MM.1S (cell line): ENCODE results near the gene AKAP1.

ENCODE experiments used
- DNase-seq: peaks from one replicate; pipeline ENCODE4 v3.0.0-alpha.2; 2015
- H2AFZ ChIP-seq: fragments of 300-600 bp; sonication (generic); 2 replicates; pipeline ENCODE4 v1.6.0; 2016; ENCODE audit warnings: antibody characterized with exemption, low read length
- H3F3A ChIP-seq: fragments of 300-600 bp; sonication (generic); 2 replicates; pipeline ENCODE4 v1.6.1; 2016; ENCODE audit warnings: mild to moderate bottlenecking, antibody characterized with exemption, low read length, moderate library complexity, mixed read lengths; ENCODE audit not compliant: insufficient read depth
- H3K27ac ChIP-seq: fragments of 300-600 bp; sonication (generic); 2 replicates; pipeline ENCODE4 v1.5.1; 2016; ENCODE audit warnings: mild to moderate bottlenecking, low read length
- H3K27me3 ChIP-seq: fragments of 300-600 bp; sonication (generic); replicated peaks from 2 replicates; pipeline ENCODE4 v1.6.0; 2016; ENCODE audit warnings: low read length; ENCODE audit not compliant: insufficient read depth
- H3K36me3 ChIP-seq: fragments of 300-600 bp; sonication (generic); replicated peaks from 2 replicates; pipeline ENCODE4 v1.6.1; 2016; ENCODE audit warnings: mild to moderate bottlenecking, low read length, mixed read lengths; ENCODE audit not compliant: insufficient read depth
- H3K4me1 ChIP-seq: fragments of 300-600 bp; sonication (generic); 2 replicates; pipeline ENCODE4 v1.6.1; 2016; ENCODE audit warnings: low read length, mixed read lengths
- H3K4me2 ChIP-seq: fragments of 300-600 bp; sonication (generic); 2 replicates; pipeline ENCODE4 v1.6.0; 2016; ENCODE audit warnings: low read depth, low read length
- H3K4me3 ChIP-seq: fragments of 300-600 bp; sonication (generic); 2 replicates; pipeline ENCODE4 v1.5.1; 2016; ENCODE audit warnings: low read length, mixed read lengths
- H3K79me2 ChIP-seq: fragments of 300-600 bp; sonication (generic); 2 replicates; pipeline ENCODE4 v1.6.1; 2016; ENCODE audit warnings: mixed run types, low read length, mixed read lengths
- H3K9ac ChIP-seq: fragments of 300-600 bp; sonication (generic); 2 replicates; pipeline ENCODE4 v1.6.1; 2016; ENCODE audit warnings: low read length, mixed read lengths
- H3K9me2 ChIP-seq: fragments of 300-600 bp; sonication (generic); replicated peaks from 2 replicates; pipeline ENCODE4 v1.6.1; 2016; ENCODE audit warnings: mild to moderate bottlenecking, low read length, mixed read lengths; ENCODE audit not compliant: insufficient read depth
- H3K9me3 ChIP-seq: fragments of 300-600 bp; sonication (generic); replicated peaks from 2 replicates; pipeline ENCODE4 v1.6.1; 2016; ENCODE audit warnings: mild to moderate bottlenecking, low read length, mixed read lengths; ENCODE audit not compliant: insufficient read depth
- H4K20me1 ChIP-seq: fragments of 300-600 bp; sonication (generic); 2 replicates; pipeline ENCODE4 v1.6.1; 2016; ENCODE audit warnings: mild to moderate bottlenecking, low read length, moderate library complexity, mixed read lengths; ENCODE audit not compliant: insufficient read depth
- EZH2 ChIP-seq: fragments of 300-600 bp; sonication (generic); optimal IDR thresholded peaks from 2 replicates; pipeline ENCODE3; 2017; ENCODE audit warnings: low read depth, mild to moderate bottlenecking, antibody characterized with exemption, low read length, mixed read lengths
- EZH2phosphoT487 ChIP-seq: fragments of 300-600 bp; sonication (generic); IDR thresholded peaks from 2 replicates; pipeline ENCODE4 v1.6.1; 2018; ENCODE audit warnings: antibody characterized with exemption, low read length
- TF ChIP-seq, protein P1 (sequence below): fragments of 300-600 bp; sonication (generic); IDR thresholded peaks from 2 replicates; pipeline ENCODE4 v1.5.1; 2016; ENCODE audit warnings: antibody characterized with exemption, low read length, mixed read lengths

The AKAP1 gene

DNA sequence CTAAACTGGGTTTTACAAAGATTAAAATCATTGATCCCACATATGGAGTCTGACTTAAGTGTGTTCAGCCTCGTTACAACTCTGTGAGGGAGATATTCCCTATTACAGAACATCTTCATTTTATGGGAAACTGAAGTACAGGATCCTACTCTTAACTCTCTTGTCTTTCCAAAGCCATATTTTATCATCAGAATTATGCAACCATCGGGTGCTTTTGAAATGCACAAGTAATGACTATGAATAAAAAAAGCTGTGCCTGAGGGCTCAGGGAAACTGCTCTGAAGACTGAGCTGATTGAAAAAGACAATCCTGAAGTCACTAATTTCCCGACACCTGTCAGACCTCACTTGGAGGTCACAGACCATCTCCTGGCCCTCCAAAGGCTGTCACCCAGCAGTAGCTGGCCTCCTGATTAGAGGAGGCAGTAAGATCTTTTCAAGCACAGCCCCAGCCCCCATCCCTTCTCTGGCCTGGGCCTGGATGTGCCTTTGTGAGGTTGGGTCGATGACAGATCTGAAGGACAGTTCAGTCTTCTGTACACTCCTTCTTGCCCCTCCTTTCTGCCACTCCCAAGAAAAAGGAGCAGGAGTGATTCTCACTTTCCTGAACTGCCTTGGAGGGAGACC is 5.6 kb downstream of the AKAP1 start:
- Histone ChIP-seq H3K4me2 (no peak overlapping the region), H3K4me1 (peaks cover 16% of the 10 kb centered on the region), H4K20me1 (peaks cover 50% of the 10 kb centered on the region)

DNA sequence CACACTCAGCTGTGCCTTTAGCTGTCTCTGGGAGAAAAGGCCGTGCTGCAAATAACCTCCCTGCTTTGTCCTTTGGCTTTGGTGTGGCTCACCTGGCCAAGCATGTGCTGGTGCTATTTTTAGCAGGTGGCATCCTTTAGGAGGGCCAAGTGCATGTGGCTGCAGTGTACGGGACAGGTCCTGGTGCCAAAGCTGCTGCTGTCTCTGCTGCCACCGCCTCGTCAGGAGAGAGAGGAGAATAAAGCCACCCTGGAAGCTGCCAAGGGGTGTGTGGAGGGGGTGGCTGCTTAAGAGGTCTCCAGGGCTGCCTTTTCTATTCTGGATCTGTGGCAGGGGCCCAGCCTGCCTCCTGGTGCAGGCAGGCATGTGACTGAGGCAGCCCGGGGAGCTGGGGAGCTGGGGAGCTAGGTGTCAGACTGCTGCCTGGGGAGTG is 6.2 kb downstream of the AKAP1 start:
- Histone ChIP-seq H3K27ac (no peak overlapping the region), H4K20me1 (peaks cover 50% of the 10 kb centered on the region), H3K4me1 (peaks cover 16% of the 10 kb centered on the region), H3K9me2 (no peaks in the 10 kb centered on the region), H2AFZ (no peak overlapping the region), H3K4me2 (no peak overlapping the region), H3K9me3 (no peaks in the 10 kb centered on the region), H3K36me3 (no peaks in the 10 kb centered on the region), H3K4me3 (no peak overlapping the region), H3F3A (0 out of 2 replicates have a peak, but pooled peaks cover 2% of the 10 kb centered on the region), H3K9ac (no peak overlapping the region), H3K79me2 (peaks cover 100% of the 10 kb centered on the region), H3K27me3 (no peaks in the 10 kb centered on the region)
- DNase-seq = no peak
- no peak for TF ChIP-seq EZH2phosphoT487
- no peak for TF ChIP-seq EZH2
- TF ChIP-seq, protein P1, sequence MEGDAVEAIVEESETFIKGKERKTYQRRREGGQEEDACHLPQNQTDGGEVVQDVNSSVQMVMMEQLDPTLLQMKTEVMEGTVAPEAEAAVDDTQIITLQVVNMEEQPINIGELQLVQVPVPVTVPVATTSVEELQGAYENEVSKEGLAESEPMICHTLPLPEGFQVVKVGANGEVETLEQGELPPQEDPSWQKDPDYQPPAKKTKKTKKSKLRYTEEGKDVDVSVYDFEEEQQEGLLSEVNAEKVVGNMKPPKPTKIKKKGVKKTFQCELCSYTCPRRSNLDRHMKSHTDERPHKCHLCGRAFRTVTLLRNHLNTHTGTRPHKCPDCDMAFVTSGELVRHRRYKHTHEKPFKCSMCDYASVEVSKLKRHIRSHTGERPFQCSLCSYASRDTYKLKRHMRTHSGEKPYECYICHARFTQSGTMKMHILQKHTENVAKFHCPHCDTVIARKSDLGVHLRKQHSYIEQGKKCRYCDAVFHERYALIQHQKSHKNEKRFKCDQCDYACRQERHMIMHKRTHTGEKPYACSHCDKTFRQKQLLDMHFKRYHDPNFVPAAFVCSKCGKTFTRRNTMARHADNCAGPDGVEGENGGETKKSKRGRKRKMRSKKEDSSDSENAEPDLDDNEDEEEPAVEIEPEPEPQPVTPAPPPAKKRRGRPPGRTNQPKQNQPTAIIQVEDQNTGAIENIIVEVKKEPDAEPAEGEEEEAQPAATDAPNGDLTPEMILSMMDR = no peak

More for the DNA sequence above, 5.6 kb downstream of the AKAP1 start:
- Histone ChIP-seq H3K79me2 (peaks cover 100% of the 10 kb centered on the region), H3K27ac (no peak overlapping the region), H2AFZ (no peak overlapping the region), H3K9me3 (no peaks in the 10 kb centered on the region), H3K4me3 (no peak overlapping the region), H3F3A (peaks cover 7% of the 10 kb centered on the region; the same call in 1 of the 2 replicates), H3K9ac (no peak overlapping the region), H3K36me3 (no peaks in the 10 kb centered on the region), H3K9me2 (no peaks in the 10 kb centered on the region), H3K27me3 (no peaks in the 10 kb centered on the region)
- no peak for DNase-seq
- TF ChIP-seq, protein P1 = no peak
- no peak for TF ChIP-seq EZH2
- TF ChIP-seq EZH2phosphoT487 = no peak

DNA sequence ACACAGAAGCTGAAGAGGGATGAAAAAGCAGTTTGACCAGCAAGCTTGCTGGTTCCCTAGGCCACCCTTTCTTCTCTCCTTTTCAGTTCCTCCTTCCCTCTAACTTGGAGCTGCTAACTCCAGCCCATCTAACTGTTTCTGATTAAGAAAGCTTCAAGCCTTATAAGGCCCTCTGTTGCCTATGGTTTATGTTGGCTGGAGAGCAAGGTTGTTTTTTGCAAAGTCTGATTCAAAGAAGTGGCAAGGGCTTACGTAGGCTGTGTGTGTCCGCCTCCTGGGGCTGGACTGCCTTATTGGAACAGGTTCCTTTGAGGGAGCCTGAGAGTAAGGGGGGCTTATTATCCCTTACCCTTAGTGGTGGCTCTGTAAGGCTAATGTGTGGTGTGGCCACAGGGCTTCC is 7.1 kb downstream of the AKAP1 start:
- H3K9me2 ChIP-seq = no peaks in the 10 kb centered on the region
- H3K79me2 ChIP-seq = peaks cover 100% of the 10 kb centered on the region
- H3K27ac ChIP-seq = no peak overlapping the region
- peaks cover 49% of the 10 kb centered on the region for H4K20me1 ChIP-seq
- H3F3A ChIP-seq = no peaks in the 10 kb centered on the region
- no peak overlapping the region for H2AFZ ChIP-seq
- TF ChIP-seq EZH2 (no peak), EZH2phosphoT487 (no peak)
- TF ChIP-seq, protein P1 = no peak
- H3K4me3 ChIP-seq = no peak overlapping the region
- no peak for DNase-seq
- no peaks in the 10 kb centered on the region for H3K27me3 ChIP-seq
- no peak overlapping the region for H3K9ac ChIP-seq
- H3K4me2 ChIP-seq = no peak overlapping the region
- no peaks in the 10 kb centered on the region for H3K36me3 ChIP-seq
- no peaks in the 10 kb centered on the region for H3K9me3 ChIP-seq
- H3K4me1 ChIP-seq = peaks cover 12% of the 10 kb centered on the region
